ENCODE data around the gene NHLH2.

NHLH2 gene

DNA sequence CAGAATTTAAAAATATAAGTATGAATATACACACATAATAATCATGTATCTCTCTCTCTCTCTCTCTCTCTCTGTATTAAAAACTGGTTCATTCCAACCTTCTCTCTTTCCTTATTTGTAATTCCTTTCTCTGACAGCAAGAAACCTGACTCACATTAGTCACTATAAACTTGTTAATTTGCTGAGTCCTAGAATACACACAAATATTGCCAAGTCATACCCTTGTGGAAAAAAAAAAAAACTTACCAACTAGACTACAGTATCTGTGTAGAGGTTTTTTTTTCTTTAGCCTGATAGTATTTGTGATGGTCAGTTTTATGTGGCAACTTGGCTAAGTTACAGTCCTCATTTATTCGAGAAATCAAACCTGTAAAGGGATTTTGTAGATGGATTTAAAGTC, 26.3 kb upstream of the NHLH2 start:
- no peak for DNase-seq (ENCODE audit: low read depth, low spot score)
- CTCF ChIA-PET: no interaction called here
- TF ChIP-seq CTCF (IDR thresholded peaks at IDR 0.05; ENCODE audit: insufficient read depth, low read length, missing control alignments): no peak
- no peak overlapping the region for H3K4me3 ChIP-seq (ENCODE audit: low read depth, low read length)
- POLR2A ChIA-PET: no interaction called here

- ChIA-PET CTCF (no interaction called here), POLR2A (no interaction called here)
- no peak overlapping the region for H3K4me3 ChIP-seq (ENCODE audit: low read depth, low read length)
- no peak for TF ChIP-seq CTCF (IDR thresholded peaks at IDR 0.05; ENCODE audit: insufficient read depth, low read length, missing control alignments)
- no peak for DNase-seq (ENCODE audit: low read depth, low spot score)
These were observed 24.9 kb upstream of the NHLH2 start for GRCh38 chr1:115865704-115866380.

GRCh38 chr1:115862403-115862802, 21.5 kb upstream of the NHLH2 start:
- ChIA-PET POLR2A (no interaction called here), CTCF (no interaction called here)
- TF ChIP-seq CTCF (IDR thresholded peaks at IDR 0.05; ENCODE audit: insufficient read depth, low read length, missing control alignments): no peak
- H3K4me3 ChIP-seq (ENCODE audit: low read depth, low read length): no peak overlapping the region
- no peak for DNase-seq (ENCODE audit: low read depth, low spot score)

- no peak for TF ChIP-seq CTCF (IDR thresholded peaks at IDR 0.05; ENCODE audit: insufficient read depth, low read length, missing control alignments)
- DNase-seq (ENCODE audit: low read depth, low spot score): no peak
- ChIA-PET CTCF (no interaction called here), POLR2A (no interaction called here)
- no peak overlapping the region for H3K4me3 ChIP-seq (ENCODE audit: low read depth, low read length)
These were observed 13.1 kb upstream of the NHLH2 start for GRCh38 chr1:115854005-115854404.

DNA sequence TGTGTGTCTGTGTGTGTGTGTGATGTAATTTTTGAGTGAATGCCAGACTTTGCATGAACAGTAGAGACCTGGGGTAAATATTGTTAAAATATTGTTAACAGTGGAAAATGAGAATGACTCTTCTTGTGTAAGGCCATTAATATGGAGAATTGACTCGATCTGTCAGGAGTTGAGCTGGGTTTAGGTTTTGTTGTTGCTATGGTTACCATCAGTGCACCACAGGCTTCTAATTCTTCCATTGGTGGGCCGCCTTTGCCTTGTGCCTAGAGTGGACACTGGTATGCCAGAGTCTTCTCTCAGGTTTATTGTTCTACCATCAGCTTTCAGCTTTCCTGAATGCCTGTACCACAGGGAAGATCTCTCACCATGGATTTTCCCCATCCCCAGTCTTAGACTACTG, 10.0 kb upstream of the NHLH2 start:
- TF ChIP-seq CTCF (IDR thresholded peaks at IDR 0.05; ENCODE audit: insufficient read depth, low read length, missing control alignments): no peak
- DNase-seq (ENCODE audit: low read depth, low spot score): no peak
- CTCF ChIA-PET: no interaction called here
- no peak overlapping the region for H3K4me3 ChIP-seq (ENCODE audit: low read depth, low read length)
- POLR2A ChIA-PET: no interaction called here

GRCh38 chr1:115847787-115848186, 6.9 kb upstream of the NHLH2 start:
- ChIA-PET CTCF (no interaction called here), POLR2A (no interaction called here)
- no peak for DNase-seq (ENCODE audit: low read depth, low spot score)
- TF ChIP-seq CTCF (IDR thresholded peaks at IDR 0.05; ENCODE audit: insufficient read depth, low read length, missing control alignments): no peak
- no peak overlapping the region for H3K4me3 ChIP-seq (ENCODE audit: low read depth, low read length)
